Motor neuron (in vitro differentiated cells): ENCODE measurements around the gene BIRC2. TPM values are rescaled to one million over a fixed set of nuclear protein-coding genes. Genes with fewer than 3 reads are reported as not detected.

Source experiments
- ATAC-seq, 8 experiments: fragments of 200-7000 bp; cut with Tn5 transposase; replicated peaks in 6 of 8; 2 replicates each; pipeline ENCODE4 v1.8.0; 2021; ENCODE audit warnings: mild to moderate bottlenecking in 8 of 8, moderate library complexity in 8 of 8
- H3K27ac ChIP-seq, 2 donors: fragments of 250-450 bp; sonication (Bioruptor Pico); 2 replicates each; pipeline ENCODE4 v1.9.0; 2021; ENCODE audit warnings: antibody characterized with exemption in 2 of 2, mild to moderate bottlenecking in 2 of 2, moderate library complexity in 1 of 2
- H3K4me1 ChIP-seq, 2 donors: fragments of 250-450 bp; sonication (Bioruptor Pico); replicated peaks in 1 of 2; 2 replicates each; pipeline ENCODE4 v1.6.1; 2021; ENCODE audit warnings: antibody characterized with exemption in 2 of 2, mild to moderate bottlenecking in 2 of 2, moderate library complexity in 1 of 2
- H3K4me3 ChIP-seq, 5 donors: fragments of 250-450 bp; sonication (Bioruptor Pico); 2 replicates each; pipeline ENCODE4 v1.9.0; 2021; ENCODE audit warnings: antibody characterized with exemption in 5 of 5, mild to moderate bottlenecking in 5 of 5, moderate library complexity in 4 of 5
- WGBS, 10 experiments: fragments of 450-650 bp; shearing (Covaris generic); methylation state at CpG; one replicate each; pipeline ENCODE4 v1.0.0; 2022; 5-methylcytosine and 5-hydroxymethylcytosine counted together
- in situ Hi-C, 9 experiments: fragments of 400-800 bp; cut with MboI; loops; one replicate each; pipeline ENCODE4 v1.15.0; 2021; ENCODE audit warnings: low sequenced_read_pairs in 9 of 9, low pct_unique_long_range_greater_than_20kb in 2 of 9; ENCODE audit not compliant: unreplicated experiment in 9 of 9
- total RNA-seq, 8 experiments: library from RNA; unstranded; fragments of 300-600 nt; gene quantifications; 2 replicates each; pipeline versions ENCODE4 v1.2.3 to v1.2.4, GENCODE V29; 2022

BIRC2 gene
- total RNA-seq, 8 experiments from 2014 or later: 22.1 to 65.0 (median 49.4) TPM

GRCh38 chr11:102386136-102386734 lies 39.2 kb downstream of the BIRC2 start:
- in situ Hi-C loops: loop anchor here in 3 of 9 experiments (25.0 kb wide), 1 partner anchor 101 kb away; no protein-coding TSS in a partner anchor
- ATAC-seq: peak in 2 of 8 experiments; percentile 29 to 30
- WGBS, 10 experiments: 80 to 100% (median 100%) methylated on average over 1 to 2 of the region's 2 CpGs; no CpG with 5 or more reads in 1 of the 10 experiments

GRCh38 chr11:102387043-102387781 lies 40.2 kb downstream of the BIRC2 start:
- Histone ChIP-seq H3K4me3 (no peak overlapping the region), H3K27ac (no peak overlapping the region), H3K4me1 (peaks cover 5 to 6% of the 10 kb centered on the region in 2 donors)
- WGBS, 10 experiments: 72 to 100% (median 94%) methylated on average over 3 to 7 of the region's 8 CpGs; no CpG with 5 or more reads in 1 of the 10 experiments
- peak in 2 of 8 experiments; percentile 32 to 78 for ATAC-seq
- in situ Hi-C loops: loop anchor here in 3 of 9 experiments (25.0 kb wide), 1 partner anchor 100 kb away; no protein-coding TSS in a partner anchor

More at GRCh38 chr11:102386136-102386734, 39.2 kb downstream of the BIRC2 start:
- peaks cover 5 to 6% of the 10 kb centered on the region in 2 donors for H3K4me1 ChIP-seq
- no peak overlapping the region for H3K4me3 ChIP-seq
- no peak overlapping the region for H3K27ac ChIP-seq

GRCh38 chr11:102389253-102389652 lies 42.2 kb downstream of the BIRC2 start:
- H3K4me3 ChIP-seq: no peak overlapping the region
- peaks cover 5 to 6% of the 10 kb centered on the region in 2 donors for H3K4me1 ChIP-seq
- in situ Hi-C loops: loop anchor here in 3 of 9 experiments (25.0 kb wide), 1 partner anchor 98 kb away; no protein-coding TSS in a partner anchor
- no peak overlapping the region for H3K27ac ChIP-seq
- ATAC-seq: no peak
- 78 to 100% (median 90%) methylated on average over 1 to 4 of the region's 4 CpGs; no CpG with 5 or more reads in 2 of the 10 experiments for WGBS, 10 experiments

GRCh38 chr11:102390667-102391465 lies 43.9 kb downstream of the BIRC2 start:
- no peak overlapping the region for H3K4me3 ChIP-seq
- no peaks in the 10 kb centered on the region for H3K4me1 ChIP-seq
- 0 to 82% (median 48%) methylated on average over 1 to 8 of the region's 12 CpGs; no CpG with 5 or more reads in 2 of the 10 experiments for WGBS, 10 experiments
- peak in 7 of 8 experiments; percentile 42 to 85 (median 67) for ATAC-seq
- H3K27ac ChIP-seq: no peak overlapping the region
- in situ Hi-C loops: loop anchor here in 3 of 9 experiments (25.0 kb wide), 1 partner anchor 96 kb away; no protein-coding TSS in a partner anchor

- Histone ChIP-seq H3K27ac (no peak overlapping the region), H3K4me3 (no peak overlapping the region), H3K4me1 (no peaks in the 10 kb centered on the region)
- in situ Hi-C loops: loop anchor here in 3 of 9 experiments (25.0 kb wide), 1 partner anchor 96 kb away; no protein-coding TSS in a partner anchor
- WGBS, 10 experiments: 70 to 100% (median 94%) methylated on average over 1 to 2 of the region's 4 CpGs; no CpG with 5 or more reads in 6 of the 10 experiments
- peak in 2 of 8 experiments; percentile 1 to 10 for ATAC-seq
Observed at GRCh38 chr11:102391549-102392237, 44.7 kb downstream of the BIRC2 start.

GRCh38 chr11:102393272-102393730 lies 46.3 kb downstream of the BIRC2 start:
- in situ Hi-C loops: loop anchor here in 3 of 9 experiments (25.0 kb wide), 1 partner anchor 94 kb away; no protein-coding TSS in a partner anchor

GRCh38 chr11:102395720-102396393 lies 48.8 kb downstream of the BIRC2 start:
- in situ Hi-C loops: loop anchor here in 3 of 9 experiments (25.0 kb wide), 1 partner anchor 91 kb away; no protein-coding TSS in a partner anchor
- Histone ChIP-seq H3K27ac (no peak overlapping the region), H3K4me3 (no peak overlapping the region), H3K4me1 (no peaks in the 10 kb centered on the region)
- ATAC-seq: no peak
- 80 to 100% (median 94%) methylated on average over 1 to 4 of the region's 6 CpGs; no CpG with 5 or more reads in 3 of the 10 experiments for WGBS, 10 experiments

More at GRCh38 chr11:102393272-102393730, 46.3 kb downstream of the BIRC2 start:
- Histone ChIP-seq H3K4me3 (no peak overlapping the region), H3K4me1 (no peaks in the 10 kb centered on the region), H3K27ac (no peak overlapping the region)
- peak in 1 of 8 experiments; percentile 16 for ATAC-seq
- 92 to 100% (median 100%) methylated on average over 1 to 2 of the region's 2 CpGs; no CpG with 5 or more reads in 6 of the 10 experiments for WGBS, 10 experiments

- in situ Hi-C loops: loop anchor here in 3 of 9 experiments (25.0 kb wide), 1 partner anchor 90 kb away; no protein-coding TSS in a partner anchor
- 93 to 100% (median 96%) methylated on average over 3 to 4 of the region's 4 CpGs for WGBS, 10 experiments
- Histone ChIP-seq H3K27ac (no peak overlapping the region), H3K4me1 (no peaks in the 10 kb centered on the region), H3K4me3 (no peak overlapping the region)
- no peak for ATAC-seq
Observed at GRCh38 chr11:102396708-102397563, 49.9 kb downstream of the BIRC2 start.

GRCh38 chr11:102398297-102398696 lies 51.3 kb downstream of the BIRC2 start:
- no peak for ATAC-seq
- in situ Hi-C loops: loop anchor here in 3 of 9 experiments (25.0 kb wide), 1 partner anchor 89 kb away; no protein-coding TSS in a partner anchor
- 72 to 100% (median 100%) methylated on average over 1 to 2 of the region's 2 CpGs; no CpG with 5 or more reads in 1 of the 10 experiments for WGBS, 10 experiments
- Histone ChIP-seq H3K4me1 (no peaks in the 10 kb centered on the region), H3K4me3 (no peak overlapping the region), H3K27ac (no peak overlapping the region)

GRCh38 chr11:102399189-102399588 lies 52.2 kb downstream of the BIRC2 start:
- H3K4me3 ChIP-seq: no peak overlapping the region
- no peak overlapping the region for H3K27ac ChIP-seq
- WGBS, 10 experiments: 60 to 100% (median 100%) methylated on average over 1 to 2 of the region's 2 CpGs; no CpG with 5 or more reads in 5 of the 10 experiments
- no peaks in the 10 kb centered on the region for H3K4me1 ChIP-seq
- in situ Hi-C loops: loop anchor here in 3 of 9 experiments (25.0 kb wide), 1 partner anchor 88 kb away; no protein-coding TSS in a partner anchor
- ATAC-seq: no peak
